Common myeloid progenitor, CD34-positive (primary cell): Measurements from ENCODE around the gene EXD3.

Experiments
- CTCF ChIA-PET: fragments of 350-600 bp; sonication (Branson Sonifier 250); formaldehyde crosslinking; loops from one replicate; lab custom pipeline; 2021; ENCODE audit warnings: antibody characterized with exemption; lab: Charles Lee
- POLR2A ChIA-PET: fragments of 350-600 bp; sonication (Branson Sonifier 250); formaldehyde crosslinking; loops from one replicate; lab custom pipeline; 2021; ENCODE audit warnings: antibody characterized with exemption; lab: Charles Lee
- DNase-seq, 3 donors: peaks; one replicate each; pipeline versions ENCODE4 v3.0.0 to v3.0.0-alpha.2; 2013
- H3K27ac ChIP-seq, 2 experiments: 1 replicate in 1 of 2; 2 replicates in 1 of 2; pipeline ENCODE4 v1.7.0; 2013; ENCODE audit warnings: inconsistent platforms in 2 of 2, low read length in 2 of 2, mild to moderate bottlenecking in 2 of 2, low read depth in 1 of 2, moderate library complexity in 1 of 2; ENCODE audit not compliant: severe bottlenecking in 2 of 2, insufficient read depth in 1 of 2, poor library complexity in 1 of 2
- H3K27me3 ChIP-seq, 5 experiments: replicated peaks in 2 of 5; 1 replicate in 3 of 5; 2 replicates in 2 of 5; pipeline versions ENCODE4 v1.6.1 to v1.7.0; 2013; ENCODE audit warnings: low read length in 4 of 5, mild to moderate bottlenecking in 2 of 5, moderate library complexity in 2 of 5, inconsistent platforms in 1 of 5; ENCODE audit not compliant: insufficient read depth in 5 of 5, control insufficient read depth in 4 of 5
- H3K36me3 ChIP-seq, 4 experiments: 1 replicate in 2 of 4; 2 replicates in 2 of 4; pipeline versions ENCODE4 v1.6.1 to v1.7.0; 2013; ENCODE audit warnings: low read length in 3 of 4, control low read depth in 1 of 4, mild to moderate bottlenecking in 1 of 4; ENCODE audit not compliant: control insufficient read depth in 4 of 4, insufficient read depth in 4 of 4
- H3K4me1 ChIP-seq, 4 experiments: 1 replicate in 3 of 4; 2 replicates in 1 of 4; pipeline versions ENCODE4 v1.6.1 to v1.7.1; 2013; ENCODE audit warnings: low read length in 3 of 4, mild to moderate bottlenecking in 3 of 4, control low read depth in 1 of 4, inconsistent platforms in 1 of 4, moderate library complexity in 1 of 4; ENCODE audit not compliant: control insufficient read depth in 4 of 4, insufficient read depth in 4 of 4; ENCODE audit errors: control extremely low read depth in 1 of 4
- H3K4me3 ChIP-seq, 7 experiments: 1 replicate in 4 of 7; 2 replicates in 3 of 7; pipeline versions ENCODE4 v1.5.1 to v1.7.0; 2013; ENCODE audit warnings: mild to moderate bottlenecking in 7 of 7, low read length in 6 of 7, moderate library complexity in 6 of 7, inconsistent platforms in 2 of 7, low read depth in 2 of 7, control low read depth in 1 of 7; ENCODE audit not compliant: insufficient read depth in 4 of 7, control insufficient read depth in 1 of 7; ENCODE audit errors: extremely low read depth in 1 of 7
- H3K9me3 ChIP-seq, 5 experiments: 1 replicate in 4 of 5; 2 replicates in 1 of 5; pipeline versions ENCODE4 v1.6.1 to v1.7.1; 2013; ENCODE audit warnings: low read length in 4 of 5, mild to moderate bottlenecking in 2 of 5, inconsistent platforms in 1 of 5, low read depth in 1 of 5, moderate library complexity in 1 of 5; ENCODE audit not compliant: control insufficient read depth in 4 of 5, insufficient read depth in 2 of 5; ENCODE audit errors: control extremely low read depth in 1 of 5
- WGBS: methylation state at CpG from one replicate; pipeline ENCODE4 v1.1.5; 2013; ENCODE audit not compliant: insufficient coverage; 5-methylcytosine and 5-hydroxymethylcytosine counted together

EXD3 gene

GRCh38 chr9:137351781-137352501, 71.0 kb downstream of the EXD3 start:
- 98% methylated on average over 20 of the region's 23 CpGs for WGBS
- H3K36me3 ChIP-seq: peaks cover 0 to 18% (median 3%) of the 10 kb centered on the region in 4 experiments
- no peak overlapping the region for H3K4me3 ChIP-seq
- H3K4me1 ChIP-seq: no peaks in the 10 kb centered on the region
- ChIA-PET POLR2A (no interaction called here), CTCF (no interaction called here)
- no peak overlapping the region for H3K27ac ChIP-seq
- H3K27me3 ChIP-seq: no peaks in the 10 kb centered on the region
- peaks cover 0 to 22% (median 14%) of the 10 kb centered on the region in 5 experiments for H3K9me3 ChIP-seq
- DNase-seq: no peak

- peaks cover 0 to 24% (median 3%) of the 10 kb centered on the region in 4 experiments for H3K36me3 ChIP-seq
- peaks cover 0 to 18% (median 11%) of the 10 kb centered on the region in 5 experiments for H3K9me3 ChIP-seq
- no peaks in the 10 kb centered on the region for H3K4me1 ChIP-seq
- CTCF ChIA-PET: no interaction called here
- no peak overlapping the region for H3K27ac ChIP-seq
- no peak overlapping the region for H3K4me3 ChIP-seq
- POLR2A ChIA-PET: no interaction called here
- WGBS: 99% methylated on average over 26 of the region's 30 CpGs
- DNase-seq: no peak
- no peaks in the 10 kb centered on the region for H3K27me3 ChIP-seq
Measured at GRCh38 chr9:137350696-137351584, 72.0 kb downstream of the EXD3 start.

GRCh38 chr9:137349471-137350033, 73.4 kb downstream of the EXD3 start:
- Histone ChIP-seq H3K4me1 (no peaks in the 10 kb centered on the region), H3K36me3 (peaks cover 0 to 27% (median 3%) of the 10 kb centered on the region in 4 experiments), H3K9me3 (peaks cover 0 to 9% (median 8%) of the 10 kb centered on the region in 5 experiments), H3K4me3 (no peak overlapping the region), H3K27me3 (no peaks in the 10 kb centered on the region), H3K27ac (no peak overlapping the region)
- ChIA-PET POLR2A (no interaction called here), CTCF (no interaction called here)
- DNase-seq: no peak
- WGBS: 94% methylated on average over 18 of the region's 27 CpGs

- POLR2A ChIA-PET: no interaction called here
- peaks cover 0 to 30% (median 3%) of the 10 kb centered on the region in 4 experiments for H3K36me3 ChIP-seq
- no peak overlapping the region for H3K4me3 ChIP-seq
Measured at GRCh38 chr9:137348769-137349470, 74.0 kb downstream of the EXD3 start.

GRCh38 chr9:137347928-137348327, 75.0 kb downstream of the EXD3 start:
- over 99% methylated on average over 12 of the region's 13 CpGs for WGBS
- Histone ChIP-seq H3K36me3 (peaks cover 0 to 30% (median 3%) of the 10 kb centered on the region in 4 experiments), H3K27me3 (no peaks in the 10 kb centered on the region), H3K4me3 (no peak overlapping the region), H3K27ac (no peak overlapping the region), H3K9me3 (peaks cover 0 to 13% (median 8%) of the 10 kb centered on the region in 5 experiments), H3K4me1 (no peaks in the 10 kb centered on the region)
- POLR2A ChIA-PET: no interaction called here
- CTCF ChIA-PET: interaction anchor here (1.1 kb wide), 1 partner anchor 18 kb away, joined by 3 read pairs; no protein-coding TSS in a partner anchor
- DNase-seq: no peak

More at GRCh38 chr9:137348769-137349470, 74.0 kb downstream of the EXD3 start:
- CTCF ChIA-PET: no interaction called here
- 97% methylated on average over 24 of the region's 31 CpGs for WGBS
- no peak for DNase-seq
- Histone ChIP-seq H3K4me1 (no peaks in the 10 kb centered on the region), H3K9me3 (peaks cover 0 to 9% (median 8%) of the 10 kb centered on the region in 5 experiments), H3K27ac (no peak overlapping the region), H3K27me3 (no peaks in the 10 kb centered on the region)

GRCh38 chr9:137342482-137342881, 80.5 kb downstream of the EXD3 start:
- POLR2A ChIA-PET: no interaction called here
- CTCF ChIA-PET: interaction anchor here (0.6 to 0.9 kb wide), 2 partner anchors 12 to 66 kb away, joined by 3 read pairs; no protein-coding TSS in a partner anchor

More at GRCh38 chr9:137342482-137342881, 80.5 kb downstream of the EXD3 start:
- Histone ChIP-seq H3K36me3 (peaks cover 0 to 17% (median 2%) of the 10 kb centered on the region in 4 experiments), H3K4me1 (no peaks in the 10 kb centered on the region), H3K27ac (no peak overlapping the region), H3K4me3 (no peak overlapping the region), H3K27me3 (no peaks in the 10 kb centered on the region), H3K9me3 (peaks cover 0 to 14% (median 8%) of the 10 kb centered on the region in 5 experiments)
- DNase-seq: no peak
- 94% methylated on average over 6 of the region's 7 CpGs for WGBS
